HG03064 (cell line): ENCODE data around the gene TMEM72.

ENCODE experiments used
- ATAC-seq: cut with Tn5 transposase; IDR thresholded peaks from one replicate; pipeline ENCODE4 v1.9.1; 2021; ENCODE audit warnings: low read depth; ENCODE audit not compliant: unreplicated experiment

TMEM72 gene

GRCh38 chr10:44888886-44889285 lies 22.3 kb upstream of the TMEM72 start:
- no peak for ATAC-seq

- no peak for ATAC-seq
Measured at GRCh38 chr10:44889834-44890233, 21.3 kb upstream of the TMEM72 start.

- no peak for ATAC-seq
Measured at GRCh38 chr10:44890696-44891563, 20.2 kb upstream of the TMEM72 start.

GRCh38 chr10:44891721-44892120 lies 19.4 kb upstream of the TMEM72 start:
- ATAC-seq = no peak

- ATAC-seq = no peak
Measured at GRCh38 chr10:44893604-44894468, 17.3 kb upstream of the TMEM72 start.

GRCh38 chr10:44894691-44895090 lies 16.4 kb upstream of the TMEM72 start:
- ATAC-seq = no peak

- no peak for ATAC-seq
Measured at GRCh38 chr10:44895280-44895679, 15.9 kb upstream of the TMEM72 start.

GRCh38 chr10:44897049-44897448 lies 14.1 kb upstream of the TMEM72 start:
- no peak for ATAC-seq

GRCh38 chr10:44898665-44899064 lies 12.5 kb upstream of the TMEM72 start:
- ATAC-seq = no peak

GRCh38 chr10:44899450-44900080 lies 11.6 kb upstream of the TMEM72 start:
- no peak for ATAC-seq

- ATAC-seq = no peak
Measured at GRCh38 chr10:44902941-44903545, 8.1 kb upstream of the TMEM72 start.

- ATAC-seq = no peak
Measured at GRCh38 chr10:44906486-44906885, 4.7 kb upstream of the TMEM72 start.

- ATAC-seq = no peak
Measured at GRCh38 chr10:44907556-44907955, 3.6 kb upstream of the TMEM72 start.

- ATAC-seq = no peak
Measured at GRCh38 chr10:44908066-44908749, 2.9 kb upstream of the TMEM72 start.

GRCh38 chr10:44908936-44909630 lies 2.1 kb upstream of the TMEM72 start:
- ATAC-seq = no peak

- ATAC-seq = no peak
Measured at GRCh38 chr10:44909910-44910309, 1.2 kb upstream of the TMEM72 start.

- no peak for ATAC-seq
Measured at GRCh38 chr10:44910602-44911001, 535 bp upstream of the TMEM72 start.

- ATAC-seq = no peak
Measured at GRCh38 chr10:44911951-44912350, 814 bp downstream of the TMEM72 start.

- no peak for ATAC-seq
Measured at GRCh38 chr10:44913350-44914081, 2.4 kb downstream of the TMEM72 start.
